Mesenteric fat pad (tissue), 1 donor: Measurements from ENCODE around the gene KCNK6. TPM values are rescaled to one million over a fixed set of nuclear protein-coding genes. Genes with fewer than 3 reads are reported as not detected.
"Not testable (repeated sequence)": the region's sequence is repeated elsewhere in the genome, so short reads cannot be mapped to it uniquely, and the experiment has no call there.

Experiments used
- DNase-seq: peaks from one replicate; pipeline ENCODE4 v3.0.0-alpha.2; 2020; ENCODE audit warnings: low spot score
- total RNA-seq: library from RNA; stranded (reverse); fragmentation: NEBNext Ultra II Directional; extraction: Animal tissue kit (Norgen Biotek cat#: 25700); gene quantifications from one replicate; pipeline ENCODE4 v1.2.1, GENCODE V29; 2021
- donor health status: DM: yes; HTN: yes; CAD: no.

Gene KCNK6
- total RNA-seq, 1 donor from 2014 or later, result 14.3 TPM

- no peak for DNase-seq
Observed at GRCh38 chr19:38321646-38322196, 2.1 kb downstream of the KCNK6 start.

- DNase-seq, result no peak
Observed at GRCh38 chr19:38323291-38323690, 3.6 kb downstream of the KCNK6 start.

GRCh38 chr19:38324431-38324830 lies 4.8 kb downstream of the KCNK6 start:
- no peak for DNase-seq

- DNase-seq, result no peak
Observed at GRCh38 chr19:38326591-38326990, 6.9 kb downstream of the KCNK6 start.

GRCh38 chr19:38329651-38330050 lies 10.0 kb downstream of the KCNK6 start:
- no peak for DNase-seq

- DNase-seq, result no peak
Observed at GRCh38 chr19:38331728-38332127, 12.1 kb downstream of the KCNK6 start.

- no peak for DNase-seq
Observed at GRCh38 chr19:38333245-38333644, 13.6 kb downstream of the KCNK6 start.

- peak; percentile 97 for DNase-seq
Observed at GRCh38 chr19:38335949-38336637, 16.4 kb downstream of the KCNK6 start.

- peak; percentile 98 for DNase-seq
Observed at GRCh38 chr19:38336638-38337359, 17.2 kb downstream of the KCNK6 start.

- no peak for DNase-seq
Observed at GRCh38 chr19:38337360-38337653, 17.7 kb downstream of the KCNK6 start.

GRCh38 chr19:38339011-38339410 lies 19.4 kb downstream of the KCNK6 start:
- DNase-seq, result not testable (repeated sequence)

- DNase-seq, result no peak
Observed at GRCh38 chr19:38340927-38341326, 21.3 kb downstream of the KCNK6 start.

- no peak for DNase-seq
Observed at GRCh38 chr19:38346837-38347236, 27.2 kb downstream of the KCNK6 start.

- DNase-seq, result no peak
Observed at GRCh38 chr19:38350883-38351282, 31.2 kb downstream of the KCNK6 start.

GRCh38 chr19:38351865-38352395 lies 32.3 kb downstream of the KCNK6 start:
- no peak for DNase-seq

GRCh38 chr19:38352611-38353010 lies 33.0 kb downstream of the KCNK6 start:
- no peak for DNase-seq

GRCh38 chr19:38355728-38356725 lies 36.4 kb downstream of the KCNK6 start:
- no peak for DNase-seq

GRCh38 chr19:38358071-38358470 lies 38.4 kb downstream of the KCNK6 start:
- no peak for DNase-seq

GRCh38 chr19:38359242-38360021 lies 39.8 kb downstream of the KCNK6 start:
- DNase-seq, result no peak

GRCh38 chr19:38360351-38360750 lies 40.7 kb downstream of the KCNK6 start:
- no peak for DNase-seq
